ENCODE measurements around the gene PPP1R16B.

- TF ChIP-seq CTCF (IDR thresholded peaks at IDR 0.05; ENCODE audit: low read length) (no peak), EZH2 (IDR thresholded peaks at IDR 0.05; ENCODE audit: borderline replicate concordance, low read length) (no peak)
Observed at GRCh38 chr20:38843346-38843745, 37.8 kb downstream of the PPP1R16B start.

All from OCI-LY1 (cell line).